EL (cell line): ENCODE measurements around the gene GRK3.
"Not testable (repeated sequence)": the region's sequence is repeated elsewhere in the genome, so short reads cannot be mapped to it uniquely, and the experiment has no call there.

Experiments used
- DNase-seq: peaks from one replicate; pipeline ENCODE4 v3.0.0-alpha.2; 2016

GRK3 gene

GRCh38 chr22:25552405-25552804 is 12.1 kb upstream of the GRK3 start:
- DNase-seq: peak; percentile 84

GRCh38 chr22:25553131-25553530 is 11.3 kb upstream of the GRK3 start:
- no peak for DNase-seq

GRCh38 chr22:25554238-25554671 is 10.2 kb upstream of the GRK3 start:
- DNase-seq: no peak

- DNase-seq: no peak
Measured at GRCh38 chr22:25554689-25555088, 9.8 kb upstream of the GRK3 start.

- no peak for DNase-seq
Measured at GRCh38 chr22:25555586-25555985, 8.9 kb upstream of the GRK3 start.

- DNase-seq: no peak
Measured at GRCh38 chr22:25557218-25557617, 7.3 kb upstream of the GRK3 start.

- no peak for DNase-seq
Measured at GRCh38 chr22:25558341-25558740, 6.1 kb upstream of the GRK3 start.

GRCh38 chr22:25559910-25560309 is 4.6 kb upstream of the GRK3 start:
- DNase-seq: not testable (repeated sequence)

GRCh38 chr22:25561182-25561581 is 3.3 kb upstream of the GRK3 start:
- not testable (repeated sequence) for DNase-seq

- not testable (repeated sequence) for DNase-seq
Measured at GRCh38 chr22:25561927-25562326, 2.5 kb upstream of the GRK3 start.

GRCh38 chr22:25562966-25563760 is 1.3 kb upstream of the GRK3 start:
- not testable (repeated sequence) for DNase-seq

- DNase-seq: no peak
Measured at GRCh38 chr22:25563761-25564319, 635 bp upstream of the GRK3 start.

- no peak for DNase-seq
Measured at GRCh38 chr22:25564979-25565677, 653 bp downstream of the GRK3 start.

- no peak for DNase-seq
Measured at GRCh38 chr22:25566186-25566897, 1.9 kb downstream of the GRK3 start.

- DNase-seq: no peak
Measured at GRCh38 chr22:25566898-25567235, 2.4 kb downstream of the GRK3 start.

GRCh38 chr22:25567251-25567675 is 2.8 kb downstream of the GRK3 start:
- no peak for DNase-seq

GRCh38 chr22:25568066-25568465 is 3.6 kb downstream of the GRK3 start:
- not testable (repeated sequence) for DNase-seq

- DNase-seq: no peak
Measured at GRCh38 chr22:25569361-25569760, 4.9 kb downstream of the GRK3 start.

- no peak for DNase-seq
Measured at GRCh38 chr22:25569983-25570382, 5.5 kb downstream of the GRK3 start.

- DNase-seq: no peak
Measured at GRCh38 chr22:25570486-25570885, 6.0 kb downstream of the GRK3 start.

GRCh38 chr22:25571969-25572707 is 7.7 kb downstream of the GRK3 start:
- not testable (repeated sequence) for DNase-seq

- no peak for DNase-seq
Measured at GRCh38 chr22:25572708-25573171, 8.3 kb downstream of the GRK3 start.

GRCh38 chr22:25573841-25574240 is 9.4 kb downstream of the GRK3 start:
- DNase-seq: no peak
